CD4-positive, alpha-beta T cell treated with Interleukin-15 for 1 hour (primary cell): ENCODE data around the gene PGAP1.
A peak's percentile ranks its signal among the peaks of the same experiment; 100 is the strongest.
"Not testable (repeated sequence)": the region's sequence is repeated elsewhere in the genome, so short reads cannot be mapped to it uniquely, and the experiment has no call there.

Experiments
- DNase-seq: peaks from one replicate; pipeline ENCODE4 v3.0.0-alpha.2; 2020

Gene PGAP1

DNA sequence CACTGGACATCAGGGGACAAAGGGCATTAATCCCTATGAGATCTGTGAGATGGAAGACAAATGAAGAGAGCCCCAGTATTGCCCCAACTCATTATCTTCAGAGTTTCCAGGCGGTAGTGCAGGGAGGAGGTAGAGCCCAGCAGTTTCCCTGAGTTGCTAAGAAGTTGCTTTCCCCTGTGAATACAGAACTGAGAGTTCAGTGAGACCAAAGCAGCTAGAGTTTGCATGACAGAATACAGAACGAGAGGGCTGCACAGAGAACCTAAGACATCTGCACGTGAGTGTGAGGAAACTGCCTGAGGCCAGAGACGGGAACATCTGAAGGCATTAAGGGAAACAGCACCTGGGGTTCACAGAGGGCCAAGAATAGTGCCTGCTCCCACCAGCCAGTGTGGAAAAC lies 18.1 kb upstream of the PGAP1 start:
- no peak for DNase-seq

DNA sequence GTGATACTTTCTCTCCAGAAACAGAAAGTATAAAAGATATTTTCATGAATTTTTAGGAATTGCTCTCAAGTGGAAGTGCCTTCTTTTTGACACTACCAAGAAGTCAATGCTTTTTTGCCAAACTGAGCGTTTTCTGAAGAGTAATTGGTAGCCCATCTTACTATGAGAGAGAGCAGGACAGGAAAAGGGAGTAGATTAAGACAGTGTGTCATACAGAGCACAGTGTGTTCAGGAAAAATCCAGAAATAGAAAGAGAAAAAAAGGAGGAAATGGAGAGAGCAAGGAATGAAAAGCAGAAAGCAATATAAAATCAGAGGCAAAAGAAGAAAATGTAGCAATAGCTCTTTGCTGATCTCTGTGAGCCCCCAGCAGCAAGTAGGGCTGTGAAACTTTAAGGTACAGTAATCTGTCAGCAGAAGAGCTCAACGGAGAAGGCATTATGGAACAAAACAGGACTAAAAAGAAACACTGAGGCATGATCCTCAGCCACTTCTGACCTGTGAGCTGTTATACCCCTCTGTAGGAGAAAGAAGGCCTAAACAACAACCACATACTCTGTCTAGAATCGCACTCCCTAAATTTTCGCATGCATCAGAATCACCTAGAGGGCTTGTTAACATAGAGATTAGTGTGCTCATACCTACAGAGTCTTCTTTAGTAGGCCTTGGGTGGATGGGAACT lies 15.0 kb upstream of the PGAP1 start:
- no peak for DNase-seq

DNA sequence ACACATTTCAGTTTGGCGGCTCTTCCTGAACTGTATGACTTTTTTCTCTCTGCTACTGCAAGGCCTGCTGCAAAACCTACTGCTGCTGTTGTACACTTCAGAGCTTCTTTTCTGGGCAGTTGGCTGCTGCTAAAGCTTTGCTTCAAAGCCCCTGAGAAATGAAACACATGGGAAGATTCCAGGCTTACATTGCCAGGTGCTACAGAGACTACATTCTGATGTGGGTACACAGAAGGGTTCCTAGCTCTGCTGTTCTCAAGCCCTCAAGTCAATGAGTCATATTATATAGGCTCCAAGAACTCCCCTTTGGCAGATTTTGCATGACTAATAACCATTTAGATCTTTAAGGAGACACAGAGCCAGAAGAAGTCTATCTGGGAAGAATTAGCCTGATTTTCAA lies 12.9 kb upstream of the PGAP1 start:
- DNase-seq = no peak

DNA sequence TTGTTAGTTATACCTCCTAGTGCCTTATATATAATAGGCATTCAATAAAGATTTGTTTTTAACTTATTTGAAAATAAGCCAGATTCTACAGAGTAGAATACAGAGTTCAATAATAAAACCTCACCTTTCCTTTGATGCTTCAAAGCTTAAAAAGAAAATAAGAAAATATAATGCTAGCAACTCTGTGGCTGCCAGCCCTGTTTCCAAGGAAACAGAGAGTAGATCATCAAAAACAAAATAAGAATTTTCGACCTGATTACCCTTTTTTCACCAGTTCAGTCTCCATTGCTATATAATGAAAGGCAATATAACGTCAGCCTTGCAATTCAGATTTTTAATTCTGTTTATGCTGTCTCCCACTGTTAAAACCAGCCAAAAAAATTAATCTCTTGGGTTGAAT lies 8.9 kb upstream of the PGAP1 start:
- DNase-seq = no peak

DNA sequence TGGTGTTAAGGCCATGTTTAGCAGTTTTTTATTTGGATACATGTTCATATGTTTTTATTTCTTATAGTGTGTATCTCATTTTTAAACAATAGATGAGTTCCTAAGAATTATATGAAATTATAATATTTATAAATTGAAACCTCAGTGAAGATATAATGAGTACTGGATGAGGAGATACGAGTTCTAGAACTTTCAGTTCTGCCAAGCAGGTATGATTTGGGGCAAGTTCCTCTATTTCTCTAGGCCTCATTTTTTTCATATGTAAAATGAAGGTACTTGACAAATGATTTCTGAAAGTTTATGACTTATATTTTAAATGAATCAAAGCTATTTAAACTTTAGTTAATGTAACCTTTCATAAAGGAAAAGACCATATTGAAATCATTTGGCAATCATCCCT lies 8.2 kb upstream of the PGAP1 start:
- DNase-seq = no peak

DNA sequence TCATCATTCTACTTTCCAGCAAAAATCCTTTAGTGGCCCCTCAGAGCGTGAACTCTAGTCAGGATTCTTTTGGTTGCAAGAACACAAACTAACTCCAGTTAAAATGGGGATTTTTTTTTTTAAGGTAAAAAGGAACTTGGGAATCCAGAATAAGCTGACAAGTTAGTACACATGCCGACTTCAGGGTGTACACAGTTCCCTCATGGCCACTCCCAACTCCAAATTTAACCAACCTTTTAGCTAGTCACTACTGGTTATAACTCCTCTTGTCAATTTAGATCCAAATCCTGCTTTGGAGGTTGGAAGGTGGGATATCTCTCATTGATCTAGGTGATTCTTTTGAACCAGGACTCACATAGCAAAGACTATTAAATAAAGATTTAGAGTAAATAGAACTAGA lies 5.0 kb upstream of the PGAP1 start:
- DNase-seq = no peak

DNA sequence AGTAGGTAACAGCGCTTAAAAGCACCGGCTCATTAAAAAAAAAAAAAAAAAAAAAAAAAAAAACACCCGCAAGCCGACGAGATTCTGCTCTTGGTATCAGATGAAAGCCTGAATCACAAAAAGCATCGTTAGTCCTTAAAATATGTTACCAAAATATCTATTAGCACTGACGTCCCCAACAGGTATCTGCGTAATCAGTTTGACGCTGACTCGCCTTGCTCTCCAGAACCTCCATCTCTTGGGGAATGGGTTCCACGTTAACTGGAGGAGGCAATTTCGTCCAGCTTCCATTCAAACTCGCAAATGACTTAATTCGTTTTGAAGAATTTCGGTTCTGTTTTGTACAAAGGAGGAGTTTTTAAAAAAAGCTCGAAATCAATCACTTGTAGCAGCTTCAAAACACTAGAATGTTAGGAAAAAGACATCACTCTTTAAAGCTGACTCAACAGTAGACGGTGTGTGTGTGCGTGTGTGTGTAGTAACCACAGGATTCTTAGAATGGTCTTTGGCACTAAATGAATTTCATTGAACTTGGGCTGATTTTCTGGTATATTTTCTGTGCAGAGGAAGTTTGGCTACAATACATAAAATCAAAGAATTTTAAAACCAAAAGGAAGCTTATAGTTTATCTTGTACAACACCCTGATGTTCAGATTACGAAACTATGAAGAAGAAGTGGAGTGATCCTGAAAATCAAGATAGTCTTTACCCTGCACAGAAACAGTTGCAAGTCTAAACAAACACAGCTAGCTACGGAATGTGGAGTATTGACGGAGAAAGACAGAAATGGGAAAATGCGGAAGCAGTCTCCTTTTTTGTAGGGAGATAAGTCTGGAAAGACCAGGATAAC lies 1.1 kb upstream of the PGAP1 start:
- peak; percentile 34 for DNase-seq

DNA sequence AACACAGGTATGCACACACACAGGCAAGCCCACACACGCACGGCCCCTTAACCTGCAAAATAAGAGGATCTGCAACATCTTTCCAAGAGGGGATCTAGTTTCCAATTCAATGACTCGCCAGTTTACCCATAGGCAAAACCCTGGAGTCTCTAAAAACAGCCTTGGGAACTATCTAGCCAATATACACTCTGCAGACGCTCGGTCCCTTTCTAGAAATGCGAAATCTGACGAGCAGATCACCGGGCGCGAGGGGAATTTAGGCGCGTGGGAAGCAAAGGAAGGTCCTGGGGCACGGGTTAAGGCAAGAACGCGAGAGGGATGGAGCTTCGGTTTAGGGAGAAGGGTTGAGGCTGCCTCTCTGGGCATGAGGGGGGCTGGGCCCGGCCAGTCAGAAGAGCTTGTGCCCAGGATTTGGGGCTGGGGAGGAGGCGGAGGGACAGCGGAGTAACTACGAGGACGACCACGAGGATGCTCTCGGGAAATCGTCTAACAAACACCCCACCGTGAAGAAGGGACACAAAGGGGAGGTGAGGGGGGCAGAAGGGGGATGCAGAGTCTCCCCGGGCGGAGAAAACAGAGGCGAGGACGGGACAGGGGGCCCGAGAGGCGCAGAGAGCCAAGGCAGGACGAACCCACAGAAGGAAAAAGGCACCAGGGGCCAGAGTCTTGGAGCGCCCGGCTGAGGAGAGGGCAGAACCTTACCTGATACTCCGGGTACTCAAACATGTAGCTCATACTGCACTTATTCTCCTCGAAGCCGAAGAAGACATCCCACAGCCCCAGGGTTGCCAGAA lies 542 bp downstream of the PGAP1 start:
- DNase-seq = peak; percentile 16

DNA sequence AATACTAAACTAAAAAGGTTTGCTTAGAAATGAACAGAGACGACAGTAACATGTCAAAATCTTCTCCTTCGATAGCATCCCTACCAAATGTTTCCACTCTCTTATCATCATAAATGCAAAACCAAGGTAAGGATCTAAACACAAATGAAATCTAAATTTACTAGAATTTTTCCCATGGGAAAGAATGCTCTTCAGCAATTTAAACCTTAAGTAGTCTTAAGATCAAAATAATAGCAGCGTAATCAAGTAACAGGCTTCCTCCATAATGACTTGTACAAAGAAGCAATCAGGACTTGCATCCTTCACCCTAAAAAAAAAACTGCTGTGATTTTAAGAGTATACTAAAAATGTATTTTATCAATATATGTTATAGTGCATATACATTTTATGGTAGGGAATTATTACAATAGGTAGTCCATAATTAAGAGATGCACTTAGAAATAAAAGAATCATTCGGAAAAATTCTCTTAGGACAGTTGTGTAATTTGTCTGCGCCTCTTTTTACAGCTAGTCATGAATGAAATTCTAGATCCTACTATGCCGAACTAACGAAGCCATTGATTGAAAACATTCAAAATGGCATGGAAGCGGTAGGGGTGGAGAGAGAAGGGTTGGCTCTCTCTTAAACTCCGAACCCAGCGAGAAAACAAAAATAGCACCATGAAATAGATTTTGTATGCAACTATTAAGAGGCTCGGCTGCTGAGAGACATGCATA lies 1.3 kb downstream of the PGAP1 start:
- no peak for DNase-seq

DNA sequence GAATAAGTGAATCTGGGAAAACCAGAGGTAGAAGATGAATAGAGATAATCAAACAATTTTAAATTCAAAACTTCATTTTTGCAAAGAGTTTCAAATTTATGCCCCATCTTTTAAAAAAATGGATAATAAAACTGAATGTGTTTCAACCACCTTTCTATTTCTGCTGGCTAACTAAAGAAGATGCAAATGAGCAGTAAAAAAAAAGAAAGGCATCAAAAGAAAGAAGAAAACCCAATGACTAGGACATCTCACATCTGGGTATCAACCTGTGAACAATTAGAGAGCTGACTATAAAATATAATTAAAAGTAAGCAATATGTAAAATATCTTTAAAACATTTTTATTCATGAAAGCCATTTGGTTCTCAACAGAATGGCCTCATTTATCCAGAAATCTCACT lies 2.5 kb downstream of the PGAP1 start:
- DNase-seq = no peak

DNA sequence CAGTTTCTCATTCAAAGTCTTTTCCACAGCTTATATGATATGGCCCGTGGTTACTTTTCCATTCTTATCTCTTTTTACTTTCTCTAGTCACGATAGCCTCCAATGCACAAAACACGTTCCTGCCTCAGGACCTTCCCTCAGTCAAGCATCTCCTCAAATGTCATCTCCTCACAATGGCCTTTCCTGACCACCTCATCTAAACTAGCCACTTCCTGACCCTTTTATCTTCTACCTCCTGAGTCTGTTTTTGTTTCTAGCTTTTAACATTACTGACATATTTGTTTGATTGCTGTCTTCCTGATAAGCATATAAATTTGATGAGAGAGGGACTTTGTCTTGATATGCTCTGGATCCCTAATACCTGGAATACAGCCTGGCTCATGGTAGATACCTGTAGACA lies 7.6 kb downstream of the PGAP1 start:
- no peak for DNase-seq

DNA sequence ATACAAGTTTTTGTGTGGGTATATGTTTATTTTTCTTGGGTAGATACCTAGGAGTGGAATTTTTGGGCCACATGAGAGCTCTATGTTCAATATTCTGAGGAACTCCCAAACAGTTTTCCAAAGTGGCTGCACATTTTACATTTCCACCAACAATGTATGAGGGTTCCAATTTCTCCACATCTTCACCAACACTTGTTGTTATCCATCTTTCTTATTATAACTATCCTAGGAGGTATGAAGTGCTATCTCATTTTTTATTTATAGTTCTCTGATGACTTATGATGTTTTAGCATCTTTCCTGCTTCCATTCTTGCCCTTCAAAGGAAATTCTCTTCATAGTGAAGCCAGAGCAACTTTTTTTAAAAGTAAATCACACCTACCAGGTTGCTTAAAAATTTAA lies 8.7 kb downstream of the PGAP1 start:
- no peak for DNase-seq

DNA sequence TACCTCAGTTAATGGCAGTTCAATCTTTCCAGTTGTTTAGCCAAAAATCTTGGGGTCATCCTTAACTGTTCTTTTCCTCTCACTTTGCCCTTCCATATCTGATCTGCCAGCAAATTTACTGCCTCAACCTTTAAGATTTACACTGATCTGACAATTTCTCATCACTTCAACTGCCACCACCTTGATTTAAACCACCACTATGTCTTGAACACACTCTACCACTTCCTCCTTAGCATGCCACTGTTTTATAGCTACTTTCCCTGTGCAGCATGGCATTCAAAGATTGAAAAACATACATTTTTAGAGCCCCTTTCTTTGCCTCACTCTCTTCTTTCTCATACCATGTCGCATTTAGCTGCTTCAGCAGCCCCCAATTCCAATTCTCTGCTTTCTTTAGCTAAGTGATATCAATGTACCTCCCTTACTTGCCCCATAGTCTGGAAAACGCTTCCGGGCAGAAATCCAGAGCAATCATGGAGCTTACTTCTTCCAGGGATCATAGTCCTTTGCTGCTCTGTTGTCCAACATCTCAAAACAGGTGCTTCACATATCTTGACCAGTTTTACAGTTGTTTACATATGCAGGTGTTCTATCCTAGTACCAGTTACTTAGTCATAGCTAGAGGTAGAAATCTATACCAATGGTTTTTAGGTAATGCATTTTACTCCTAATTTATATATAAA lies 10.9 kb downstream of the PGAP1 start:
- no peak for DNase-seq

DNA sequence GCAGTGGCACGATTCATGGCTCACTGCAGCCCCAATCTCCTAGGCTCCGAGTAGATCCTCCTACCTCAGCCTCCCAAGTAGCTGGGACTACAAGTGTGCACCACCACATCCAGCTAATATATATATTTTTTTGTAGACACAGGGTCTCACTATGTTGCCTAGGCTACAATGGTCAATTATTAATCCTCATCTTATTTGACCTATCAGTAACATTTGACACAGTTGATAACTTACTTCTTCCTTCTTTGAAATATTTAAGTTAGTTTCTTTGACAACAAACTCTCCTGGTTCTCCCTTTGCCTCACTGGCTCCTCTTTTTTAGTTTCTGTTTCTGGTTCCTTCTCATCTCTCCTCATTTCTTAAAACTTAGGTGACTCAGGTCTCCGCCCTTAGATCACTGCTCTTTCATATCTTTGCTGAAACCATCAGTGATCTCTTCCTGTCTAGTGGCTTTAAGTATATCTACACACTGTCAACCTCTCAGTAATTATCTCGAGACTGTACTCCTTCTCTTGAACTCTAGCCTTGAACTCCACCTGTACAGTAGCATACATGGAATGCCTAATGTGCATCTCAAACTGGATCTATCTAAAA lies 11.5 kb downstream of the PGAP1 start:
- no peak for DNase-seq

DNA sequence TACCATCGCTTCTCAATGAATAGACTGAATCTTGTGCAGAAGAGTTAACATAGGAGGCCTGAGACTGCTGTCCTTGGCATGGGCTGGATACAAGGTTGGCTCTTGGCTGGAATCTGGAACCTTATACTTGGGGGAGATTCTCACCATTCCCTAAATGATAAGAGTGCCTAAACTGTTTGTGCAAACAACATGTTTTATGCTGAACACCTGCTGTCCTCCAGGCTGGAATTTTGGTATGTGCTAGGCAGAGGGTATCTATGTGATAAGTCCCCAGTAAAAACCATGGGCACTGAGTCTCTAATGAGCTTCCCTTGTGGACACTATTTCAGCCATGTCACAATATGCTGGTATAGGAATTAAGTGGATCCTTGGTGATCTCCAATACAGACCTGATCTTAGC lies 12.8 kb downstream of the PGAP1 start:
- DNase-seq = no peak

DNA sequence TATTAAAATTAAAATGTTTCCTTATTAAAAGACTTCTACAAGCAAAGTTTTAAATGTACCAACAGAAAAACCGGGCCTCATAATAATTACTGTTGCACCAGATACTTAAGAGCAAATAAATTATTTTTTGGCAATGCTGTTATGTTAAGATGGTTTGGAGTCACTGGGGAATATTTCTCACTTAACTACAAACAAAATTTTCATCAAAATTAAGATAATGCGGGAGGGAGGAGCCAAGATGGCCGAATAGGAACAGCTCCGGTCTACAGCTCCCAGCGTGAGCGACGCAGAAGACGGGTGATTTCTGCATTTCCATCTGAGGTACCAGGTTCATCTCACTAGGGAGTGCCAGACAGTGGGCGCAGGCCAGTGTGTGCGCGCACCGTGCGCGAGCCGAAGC lies 21.1 kb downstream of the PGAP1 start:
- not testable (repeated sequence) for DNase-seq

DNA sequence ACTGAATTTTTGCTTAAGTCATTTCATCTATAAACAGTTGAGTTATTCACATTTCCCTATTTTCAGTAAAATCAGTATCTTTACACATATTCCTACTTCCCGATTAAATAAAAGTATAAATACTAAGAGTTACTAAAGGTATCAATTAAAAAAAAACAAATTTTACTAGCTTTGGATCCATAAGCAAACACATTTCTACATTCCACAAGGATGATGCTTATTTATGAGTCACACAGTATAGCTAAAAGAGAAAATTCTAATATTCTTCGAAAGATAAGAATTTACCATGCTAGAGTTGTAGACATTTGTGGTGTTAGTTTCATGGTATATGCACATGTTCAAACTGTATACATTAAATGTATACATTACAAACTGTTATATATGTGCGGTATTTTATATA lies 23.7 kb downstream of the PGAP1 start:
- no peak for DNase-seq

DNA sequence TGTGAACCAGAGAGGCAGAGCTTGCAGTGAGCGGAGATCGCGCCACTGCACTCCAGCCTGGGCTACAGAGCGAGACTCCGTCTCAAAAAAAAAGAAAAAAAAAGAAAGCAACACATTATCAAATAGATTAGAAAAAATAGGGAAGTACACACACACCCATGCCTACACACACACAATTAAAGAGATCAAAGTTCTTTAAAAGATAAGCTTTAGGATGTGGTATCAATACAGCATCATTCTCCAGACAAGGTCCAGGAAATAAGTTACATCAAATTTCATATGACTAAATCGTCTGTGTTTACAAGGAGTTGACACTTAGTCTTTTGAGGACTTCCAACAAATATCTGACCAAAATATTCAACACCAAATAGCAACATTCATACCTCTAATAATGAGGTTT lies 25.7 kb downstream of the PGAP1 start:
- DNase-seq = no peak

DNA sequence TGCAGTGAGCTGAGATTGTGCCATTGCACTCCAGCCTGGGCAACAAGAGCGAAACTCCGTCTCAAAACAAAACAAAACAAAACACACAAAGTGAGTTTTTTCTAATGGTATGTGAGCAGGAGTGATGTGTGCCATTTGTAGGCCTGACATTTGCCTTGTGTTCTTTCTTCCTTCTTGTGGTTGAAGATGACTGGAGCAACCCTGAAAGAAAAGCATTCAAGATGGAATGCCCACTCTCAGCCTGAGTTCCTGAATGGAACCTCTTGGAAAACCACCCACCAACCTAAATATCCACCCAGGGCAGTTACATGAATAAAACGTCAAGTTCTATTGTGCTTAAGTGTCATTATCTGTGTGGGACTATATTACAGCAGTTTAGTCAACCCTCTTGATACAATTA lies 26.5 kb downstream of the PGAP1 start:
- no peak for DNase-seq

DNA sequence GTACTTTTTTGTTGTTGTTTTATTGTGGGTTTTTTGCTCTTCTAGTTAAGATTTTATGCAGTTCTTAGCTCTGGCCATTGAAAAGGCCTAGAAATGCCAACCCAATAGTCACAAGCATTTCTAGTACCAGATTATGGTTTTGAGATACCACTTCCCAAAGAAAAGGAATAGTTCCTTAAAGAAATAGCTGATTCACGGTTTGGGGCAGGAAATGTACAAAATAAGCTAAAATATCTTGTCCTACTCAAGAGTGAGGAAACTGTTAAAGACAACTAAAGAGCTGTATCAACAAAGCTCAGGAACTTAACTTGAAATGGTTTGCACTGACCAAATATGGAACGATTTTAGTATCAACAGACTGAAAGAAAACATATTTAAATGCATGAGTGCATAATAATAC lies 35.4 kb downstream of the PGAP1 start:
- DNase-seq = no peak

DNA sequence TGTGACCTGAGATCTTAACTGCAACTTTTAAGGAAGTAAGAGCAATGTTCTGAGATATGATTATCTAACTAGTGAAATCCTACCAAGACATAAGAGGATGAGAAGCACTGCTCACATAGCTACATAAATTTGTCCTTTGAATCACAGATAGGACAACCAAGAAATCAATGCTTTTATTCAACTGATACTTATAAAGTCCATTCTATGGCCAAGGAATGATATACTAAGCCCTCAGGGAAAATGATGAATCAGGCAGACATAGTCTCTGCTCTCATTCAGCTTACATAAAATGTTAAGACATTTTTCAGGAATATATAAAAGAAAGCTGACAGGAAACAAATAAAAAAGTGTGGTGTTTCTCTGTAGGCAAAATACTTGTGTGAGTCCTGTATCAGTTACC lies 39.1 kb downstream of the PGAP1 start:
- no peak for DNase-seq

DNA sequence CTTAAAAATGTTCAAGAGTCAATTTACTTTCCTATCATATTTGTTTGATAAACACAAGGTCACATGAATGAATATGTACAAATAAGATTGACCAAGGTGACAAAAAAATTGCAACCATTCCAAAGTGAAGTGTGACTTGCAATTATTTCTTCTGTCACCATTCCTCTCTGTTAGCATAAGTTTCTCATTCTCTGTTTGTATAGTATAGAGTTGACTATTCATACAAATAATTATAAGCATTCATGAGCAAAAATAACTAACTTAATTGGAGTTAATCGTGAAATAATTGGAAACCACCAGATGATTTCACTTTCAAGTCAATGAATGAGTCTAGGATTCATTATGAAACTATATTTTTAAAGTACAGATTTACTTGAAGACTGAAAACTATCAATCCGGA lies 42.1 kb downstream of the PGAP1 start:
- no peak for DNase-seq
